BLaER1 treated with 17β-estradiol and CSF1 and Interleukin-3, amounts not matched to agents 10 nM and 100 nM (cell line): ENCODE data around the gene CASKIN2.
"Not testable (repeated sequence)": the region's sequence is repeated elsewhere in the genome, so short reads cannot be mapped to it uniquely, and the experiment has no call there.

Experiments
- H3K27ac ChIP-seq, 11 experiments: shearing (Covaris generic); formaldehyde crosslinking; 2 replicates each; pipeline ENCODE4 v1.8.1; 2022
- H3K27me3 ChIP-seq, 11 experiments: shearing (Covaris generic); formaldehyde crosslinking; 2 replicates each; pipeline ENCODE4 v1.8.1; 2022
- H3K36me3 ChIP-seq, 11 experiments: shearing (Covaris generic); formaldehyde crosslinking; 2 replicates each; pipeline ENCODE4 v1.8.1; 2022
- H3K4me1 ChIP-seq, 10 experiments: shearing (Covaris generic); formaldehyde crosslinking; 2 replicates each; pipeline ENCODE4 v1.8.1; 2022
- H3K4me2 ChIP-seq, 11 experiments: shearing (Covaris generic); formaldehyde crosslinking; 2 replicates each; pipeline ENCODE4 v1.8.1; 2022
- H3K4me3 ChIP-seq, 10 experiments: shearing (Covaris generic); formaldehyde crosslinking; 2 replicates each; pipeline ENCODE4 v1.8.1; 2022
- H3K9ac ChIP-seq, 11 experiments: shearing (Covaris generic); formaldehyde crosslinking; 2 replicates each; pipeline ENCODE4 v1.8.1; 2022
- H3K9me3 ChIP-seq, 11 experiments: shearing (Covaris generic); formaldehyde crosslinking; replicated peaks in 1 of 11; 2 replicates each; pipeline ENCODE4 v1.8.1; 2022
- H4K20me1 ChIP-seq, 11 experiments: shearing (Covaris generic); formaldehyde crosslinking; 2 replicates each; pipeline ENCODE4 v1.8.1; 2022
- Cebpa-rat ChIP-seq, 11 experiments: shearing (Covaris generic); IDR thresholded peaks; 2 replicates each; pipeline ENCODE4 v1.8.1; 2022

CASKIN2 gene

GRCh38 chr17:75486151-75486550 lies 29.2 kb downstream of the CASKIN2 start:
- TF ChIP-seq Cebpa-rat (IDR thresholded peaks at IDR 0.05), result no peak
- peak overlapping the region in 8 of 10 experiments; percentile 24 to 66 (median 62); a peak in 14 of 20 replicates for H3K4me3 ChIP-seq
- H3K27ac ChIP-seq, result peak overlapping the region; percentile 79 to 98 (median 87)
- H3K4me1 ChIP-seq, result peaks cover 95 to 99% (median 97%) of the 10 kb centered on the region in 10 experiments
- no peaks in the 10 kb centered on the region for H3K27me3 ChIP-seq
- peaks cover 0 to 26% (median 1%) of the 10 kb centered on the region in 11 experiments; a peak in 8 of 22 replicates for H3K36me3 ChIP-seq
- no peaks in the 10 kb centered on the region for H4K20me1 ChIP-seq
- peak overlapping the region; percentile 84 to 100 (median 96) for H3K4me2 ChIP-seq
- H3K9ac ChIP-seq, result peak overlapping the region; percentile 72 to 91 (median 80)
- H3K9me3 ChIP-seq, result no peaks in the 10 kb centered on the region

- Histone ChIP-seq H3K4me1 (peaks cover 95 to 99% (median 97%) of the 10 kb centered on the region in 10 experiments), H3K27ac (peak overlapping the region; percentile 79 to 98 (median 87)), H3K4me3 (peak overlapping the region in 7 of 10 experiments; percentile 57 to 66 (median 63); a peak in 9 of 20 replicates), H3K4me2 (peak overlapping the region; percentile 84 to 100 (median 96)), H3K9ac (peak overlapping the region; percentile 72 to 91 (median 80)), H3K9me3 (no peaks in the 10 kb centered on the region), H4K20me1 (no peaks in the 10 kb centered on the region; a peak in 1 of 22 replicates), H3K27me3 (no peaks in the 10 kb centered on the region), H3K36me3 (peaks cover 0 to 22% (median 4%) of the 10 kb centered on the region in 11 experiments; a peak in 6 of 22 replicates)
- TF ChIP-seq Cebpa-rat (IDR thresholded peaks at IDR 0.05), result no peak
These were observed 29.6 kb downstream of the CASKIN2 start for GRCh38 chr17:75485688-75486087.

- peaks cover 0 to 6% (median 0%) of the 10 kb centered on the region in 11 experiments; a peak in 3 of 22 replicates for H4K20me1 ChIP-seq
- H3K9ac ChIP-seq, result peak overlapping the region; percentile 36 to 70 (median 59); a peak in 20 of 22 replicates
- no peaks in the 10 kb centered on the region for H3K27me3 ChIP-seq
- H3K9me3 ChIP-seq, result no peaks in the 10 kb centered on the region
- H3K27ac ChIP-seq, result peak overlapping the region in 10 of 11 experiments; percentile 60 to 82 (median 68); a peak in 20 of 22 replicates
- H3K4me2 ChIP-seq, result peak overlapping the region; percentile 70 to 90 (median 82)
- H3K36me3 ChIP-seq, result peaks cover 0 to 42% (median 18%) of the 10 kb centered on the region in 11 experiments; a peak in 14 of 22 replicates
- peak in 5 of 11 experiments; percentile 26 to 74 (median 49); a peak in 4 of 22 replicates for TF ChIP-seq Cebpa-rat (IDR thresholded peaks at IDR 0.05)
- no peak overlapping the region for H3K4me3 ChIP-seq
- peaks cover 89 to 95% (median 93%) of the 10 kb centered on the region in 10 experiments for H3K4me1 ChIP-seq
These were observed 33.0 kb downstream of the CASKIN2 start for GRCh38 chr17:75482098-75482942.

- Histone ChIP-seq H3K4me1 (peaks cover 89 to 95% (median 93%) of the 10 kb centered on the region in 10 experiments), H3K27ac (peak overlapping the region; percentile 44 to 82 (median 67)), H3K4me3 (no peak overlapping the region; a peak in 1 of 20 replicates), H3K9ac (peak overlapping the region; percentile 36 to 70 (median 59)), H3K9me3 (no peaks in the 10 kb centered on the region), H4K20me1 (peaks cover 0 to 11% (median 5%) of the 10 kb centered on the region in 11 experiments; a peak in 7 of 22 replicates), H3K27me3 (no peaks in the 10 kb centered on the region), H3K36me3 (peaks cover 0 to 50% (median 18%) of the 10 kb centered on the region in 11 experiments; a peak in 14 of 22 replicates), H3K4me2 (peak overlapping the region; percentile 70 to 90 (median 82))
- TF ChIP-seq Cebpa-rat (IDR thresholded peaks at IDR 0.05), result no peak
These were observed 33.9 kb downstream of the CASKIN2 start for GRCh38 chr17:75481194-75482068.

GRCh38 chr17:75480281-75480680 lies 35.1 kb downstream of the CASKIN2 start:
- Histone ChIP-seq H3K4me1 (peaks cover 89 to 95% (median 93%) of the 10 kb centered on the region in 10 experiments), H3K9me3 (no peaks in the 10 kb centered on the region), H3K4me2 (peak overlapping the region; percentile 70 to 90 (median 82)), H3K27ac (peak overlapping the region in 9 of 11 experiments; percentile 19 to 82 (median 70); a peak in 18 of 22 replicates), H4K20me1 (peaks cover 0 to 20% (median 10%) of the 10 kb centered on the region in 11 experiments; a peak in 8 of 22 replicates), H3K9ac (peak overlapping the region in 10 of 11 experiments; percentile 35 to 70 (median 56); a peak in 15 of 22 replicates), H3K36me3 (peaks cover 4 to 51% (median 20%) of the 10 kb centered on the region in 11 experiments; a peak in 16 of 22 replicates), H3K27me3 (no peaks in the 10 kb centered on the region), H3K4me3 (peak overlapping the region in 1 of 10 experiments; percentile 2; a peak in 1 of 20 replicates)
- TF ChIP-seq Cebpa-rat (IDR thresholded peaks at IDR 0.05), result no peak

GRCh38 chr17:75478508-75478907 lies 36.8 kb downstream of the CASKIN2 start:
- Histone ChIP-seq H3K36me3 (peaks cover 20 to 64% (median 35%) of the 10 kb centered on the region in 11 experiments; a peak in 20 of 22 replicates), H3K9ac (peak overlapping the region in 1 of 11 experiments; percentile 21; a peak in 1 of 22 replicates), H3K4me1 (peaks cover 85 to 97% (median 95%) of the 10 kb centered on the region in 10 experiments), H3K4me3 (no peak overlapping the region), H3K9me3 (no peaks in the 10 kb centered on the region), H3K27ac (peak overlapping the region in 6 of 11 experiments; percentile 15 to 43 (median 34); a peak in 5 of 22 replicates), H3K4me2 (peak overlapping the region in 7 of 11 experiments; percentile 8 to 40 (median 20); a peak in 10 of 22 replicates), H3K27me3 (no peaks in the 10 kb centered on the region), H4K20me1 (peaks cover 0 to 28% (median 10%) of the 10 kb centered on the region in 11 experiments; a peak in 8 of 22 replicates)
- TF ChIP-seq Cebpa-rat (IDR thresholded peaks at IDR 0.05), result no peak

- not testable (repeated sequence) for H3K9me3 ChIP-seq, H3K27me3 ChIP-seq, H3K4me3 ChIP-seq
- Histone ChIP-seq H4K20me1 (peaks cover 0 to 28% (median 10%) of the 10 kb centered on the region in 11 experiments; a peak in 8 of 22 replicates), H3K4me2 (peak overlapping the region; percentile 42 to 95 (median 78)), H3K27ac (peak overlapping the region in 5 of 11 experiments; percentile 4 to 47 (median 20); a peak in 5 of 22 replicates), H3K36me3 (peaks cover 25 to 66% (median 39%) of the 10 kb centered on the region in 11 experiments; a peak in 21 of 22 replicates), H3K9ac (peak overlapping the region in 1 of 11 experiments; percentile 25; a peak in 2 of 22 replicates), H3K4me1 (peaks cover 76 to 97% (median 95%) of the 10 kb centered on the region in 10 experiments)
These were observed 37.9 kb downstream of the CASKIN2 start for GRCh38 chr17:75477490-75477862.
